ENCODE data around the gene RAB5A.
"Not testable (repeated sequence)": the region's sequence is repeated elsewhere in the genome, so short reads cannot be mapped to it uniquely, and the experiment has no call there.

The RAB5A gene

GRCh38 chr3:20023623-20024405 lies 76.9 kb downstream of the RAB5A start:
- DNase-seq (ENCODE audit: low read depth in 2 of 2, low spot score in 1 of 2) = no peak

DNA sequence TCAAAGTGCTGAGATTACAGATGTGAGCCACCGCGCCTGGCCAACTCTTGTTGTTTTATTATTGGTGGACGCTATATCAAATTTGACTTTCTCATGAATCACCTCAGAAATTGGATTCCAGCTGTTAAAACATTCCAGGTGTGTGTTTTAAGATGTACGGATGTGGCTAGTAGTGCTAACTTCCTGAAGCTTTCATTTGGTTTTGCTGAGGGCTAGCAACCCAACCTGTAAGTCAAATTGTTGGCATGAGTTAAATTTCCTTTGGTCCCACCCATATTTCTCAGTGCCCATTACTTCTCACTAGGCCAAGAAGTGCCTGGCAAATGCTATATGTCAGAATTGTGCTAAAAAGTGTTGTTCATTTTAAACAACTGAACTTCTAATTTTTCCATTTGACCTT lies 80.2 kb downstream of the RAB5A start:
- no peak for DNase-seq (ENCODE audit: low read depth in 2 of 2, low spot score in 1 of 2)

- DNase-seq (ENCODE audit: low read depth in 2 of 2, low spot score in 1 of 2) = no peak
Measured at GRCh38 chr3:20028905-20029331, 82.0 kb downstream of the RAB5A start.

DNA sequence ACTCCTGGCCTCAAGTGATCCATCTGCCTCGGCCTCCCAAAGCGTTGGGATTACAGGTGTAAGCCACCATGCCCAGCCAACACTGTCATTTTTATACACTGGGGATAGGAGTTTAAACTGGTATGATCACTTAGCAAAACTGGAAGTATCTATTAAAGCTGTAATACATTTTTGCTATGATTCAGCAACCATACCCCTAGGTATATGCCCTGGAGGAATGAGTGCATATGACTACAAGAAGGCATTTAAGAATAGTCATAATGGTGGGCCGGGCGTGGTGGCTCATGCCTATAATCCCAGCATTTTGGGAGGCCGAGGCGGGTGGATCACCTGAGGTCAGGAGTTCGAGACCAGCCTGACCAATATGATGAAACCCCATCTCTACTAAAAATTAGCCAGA lies 85.0 kb downstream of the RAB5A start:
- DNase-seq (ENCODE audit: low read depth in 2 of 2, low spot score in 1 of 2) = not testable (repeated sequence)

Data from stimulated activated CD8-positive, alpha-beta memory T cell treated with anti-CD3 and anti-CD28 coated beads, Interleukin-4, amount 100 ng/mL, for 4 hours (primary cell).